Activated CD4-positive, alpha-beta T cell treated with anti-CD3 and anti-CD28 coated beads for 36 hours (primary cell): ENCODE measurements around the gene NOS1. TPM values are rescaled to one million over a fixed set of nuclear protein-coding genes. Genes with fewer than 3 reads are reported as not detected.

Experiments
- total RNA-seq, 2 experiments: library from RNA; stranded (reverse); gene quantifications; one replicate each; pipeline ENCODE4 v1.2.3, GENCODE V29; 2021

The NOS1 gene
- total RNA-seq, 2 experiments from 2014 or later, result not detected

Other genes starting within 250 kb of the NOS1 start
- 10 to 100 TPM; 22.8 to 28.2 TPM for gene FBXO21, start 171.2 kb downstream of the NOS1 start, total RNA-seq